NCI-H1105 (cell line): Measurements from ENCODE around the gene AMT.
A peak's percentile ranks its signal among the peaks of the same experiment; 100 is the strongest.
"Not testable (repeated sequence)": the region's sequence is repeated elsewhere in the genome, so short reads cannot be mapped to it uniquely, and the experiment has no call there.

ENCODE experiments used
- DNase-seq: peaks from one replicate; lab custom pipeline; 2025; lab: John Stamatoyannopoulos, UW

AMT gene

DNA sequence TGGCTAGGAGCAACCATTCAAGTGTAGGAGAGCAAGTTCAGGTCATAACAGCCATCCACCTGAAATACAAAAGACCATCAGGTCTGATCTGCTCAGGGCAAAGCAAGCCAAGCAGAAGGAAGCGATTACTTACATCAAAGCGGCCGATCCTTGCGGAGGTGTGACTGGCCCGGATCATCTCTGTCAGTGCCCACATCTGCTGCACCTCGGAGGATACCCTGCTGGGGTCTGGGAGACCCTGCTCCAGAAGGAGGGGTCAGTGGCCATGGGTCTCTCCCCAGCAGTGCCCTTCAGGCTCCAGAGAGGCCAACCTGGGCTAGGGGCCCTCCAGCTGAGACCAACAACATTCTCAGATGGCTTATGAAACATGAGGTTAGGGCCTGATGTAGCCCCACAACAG lies 2.5 kb upstream of the AMT start:
- no peak for DNase-seq

DNA sequence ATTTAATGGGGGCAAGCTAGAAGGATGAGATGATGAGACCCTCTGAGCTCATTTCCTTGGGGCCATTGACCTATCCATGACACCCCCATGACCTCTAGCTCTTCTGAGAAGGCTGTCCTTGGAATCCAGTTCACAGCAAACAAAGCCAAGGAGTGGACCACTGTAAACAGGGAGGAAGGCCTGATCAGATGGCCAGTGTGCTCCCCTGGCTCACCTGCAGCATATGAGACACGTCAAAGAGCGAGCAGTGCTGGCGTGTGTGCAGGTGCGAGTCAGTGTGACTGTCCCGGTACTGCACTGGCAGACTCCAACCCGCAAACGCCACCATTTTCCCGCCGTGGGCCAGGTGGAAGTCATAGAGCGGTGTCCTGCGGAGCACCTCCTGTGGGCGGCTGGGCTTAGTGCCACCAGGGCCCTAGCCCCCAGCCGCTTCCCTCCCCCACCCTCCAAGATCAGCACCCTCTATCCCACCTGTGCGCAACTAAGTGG lies 339 bp downstream of the AMT start:
- DNase-seq: no peak

DNA sequence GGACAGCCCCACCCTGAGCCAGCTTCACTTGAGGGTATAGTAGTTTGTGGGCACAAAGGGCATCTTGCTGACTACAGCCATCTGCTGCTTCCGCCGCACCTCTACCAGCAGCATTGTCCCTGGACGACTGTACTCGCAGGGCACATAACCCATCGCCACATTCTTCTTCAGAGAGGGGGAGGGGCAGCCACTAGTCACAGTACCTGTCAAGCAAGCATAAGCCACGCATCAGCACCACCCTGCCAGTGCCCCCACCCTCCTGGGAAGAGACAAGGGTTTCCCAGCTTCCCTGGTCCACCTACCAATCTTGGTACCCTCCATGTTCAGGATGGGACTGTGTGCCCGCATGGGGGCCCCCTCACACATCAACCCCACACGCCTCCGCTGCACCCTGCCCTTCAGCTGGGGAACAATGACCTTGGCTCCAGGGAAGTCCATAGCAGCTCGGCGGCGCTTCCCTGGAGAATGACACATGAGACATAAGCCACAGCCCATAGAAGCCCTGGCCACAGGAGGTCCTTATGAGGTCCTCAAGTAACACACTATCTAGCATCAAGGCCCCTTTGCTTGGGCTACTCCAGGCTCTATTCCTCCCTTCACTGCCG lies 4.7 kb downstream of the AMT start:
- no peak for DNase-seq

DNA sequence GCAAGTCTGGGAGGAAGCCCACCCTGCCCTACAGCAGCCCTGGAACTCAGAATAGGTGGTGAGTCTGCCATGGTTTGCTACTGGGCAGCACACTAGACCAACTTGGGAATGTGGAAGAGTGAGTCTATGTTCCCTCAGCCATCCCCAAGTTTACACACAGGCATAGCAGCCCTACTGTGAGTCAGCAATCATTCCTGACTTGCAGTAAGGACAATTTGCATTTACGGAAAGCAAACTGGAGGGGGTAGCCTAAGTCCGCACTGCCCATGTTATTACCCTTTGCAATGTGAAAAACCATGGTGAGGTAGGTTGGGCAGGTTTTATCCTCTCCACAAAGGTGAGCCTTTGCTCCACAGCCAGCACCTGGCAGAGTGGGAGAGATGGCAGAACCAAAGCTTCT lies 5.4 kb downstream of the AMT start:
- DNase-seq: no peak

DNA sequence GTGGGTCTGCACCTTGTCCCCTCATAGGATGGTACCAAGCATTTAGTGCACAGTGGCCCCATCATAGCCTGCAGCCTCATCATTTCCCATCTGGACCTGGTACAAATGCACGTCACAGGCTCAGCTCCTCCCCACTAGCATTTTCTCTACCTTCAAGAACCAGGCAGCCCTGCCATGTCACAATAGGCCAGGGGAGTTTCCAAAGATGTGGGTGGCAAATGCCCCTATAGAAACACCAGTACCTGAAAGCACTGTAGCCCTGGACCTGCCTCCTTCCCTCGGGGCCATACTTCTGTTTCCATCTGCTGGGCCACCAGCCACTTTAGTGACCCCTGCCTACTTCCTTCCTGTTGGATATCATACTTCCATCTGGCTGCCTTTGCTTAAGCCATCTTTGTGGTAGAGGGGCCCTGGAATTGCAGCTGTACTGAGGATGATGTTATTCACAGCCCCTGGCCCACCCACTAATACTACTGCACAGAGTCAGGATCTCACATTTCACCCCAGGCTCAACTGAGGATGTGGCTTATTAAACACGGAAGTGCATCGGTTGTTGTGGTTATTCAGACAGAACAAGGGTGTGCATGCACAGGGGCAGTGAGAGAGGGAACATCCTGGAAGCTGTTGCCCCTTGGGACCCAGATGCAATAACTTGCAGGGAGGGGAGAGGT lies 6.2 kb downstream of the AMT start:
- no peak for DNase-seq

DNA sequence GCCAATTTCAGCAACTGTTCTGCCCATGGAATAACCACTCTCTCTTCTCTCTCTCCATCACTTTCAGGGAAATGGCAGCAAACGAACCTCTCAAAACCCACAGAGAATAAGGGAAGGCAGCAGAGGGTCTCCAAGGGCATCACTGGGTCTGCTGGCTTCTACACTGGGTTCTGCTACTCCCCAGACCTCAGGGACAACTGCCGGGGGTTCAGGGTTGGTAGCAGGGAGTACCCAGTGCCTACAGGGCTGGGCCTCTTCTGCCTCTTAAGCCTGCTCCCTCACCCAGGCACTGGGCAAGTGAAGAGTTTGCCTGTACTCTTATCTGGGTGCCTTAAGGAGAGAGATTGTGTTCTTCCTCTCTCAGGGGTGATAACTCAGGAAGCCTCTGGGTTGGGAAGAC lies 7.5 kb downstream of the AMT start:
- DNase-seq: no peak

DNA sequence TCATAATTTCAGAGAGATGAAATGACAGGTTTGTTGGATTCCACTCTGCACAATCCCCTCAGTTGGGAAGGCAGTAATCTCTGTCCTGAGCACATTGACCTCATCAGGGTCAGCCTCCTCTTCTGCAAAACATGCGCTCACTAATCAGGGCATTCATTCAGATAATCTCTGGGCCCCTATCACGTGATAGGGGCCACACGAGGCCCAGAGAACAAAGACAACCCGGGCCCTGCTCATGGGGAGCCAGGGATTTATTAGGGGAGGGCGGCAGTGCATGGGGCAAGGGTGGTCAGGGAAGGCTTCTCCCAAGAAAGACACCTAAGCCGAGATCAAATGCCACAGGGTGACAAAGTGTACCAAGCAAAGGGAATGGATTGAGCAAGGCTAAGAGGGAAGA lies 8.9 kb downstream of the AMT start:
- no peak for DNase-seq

DNA sequence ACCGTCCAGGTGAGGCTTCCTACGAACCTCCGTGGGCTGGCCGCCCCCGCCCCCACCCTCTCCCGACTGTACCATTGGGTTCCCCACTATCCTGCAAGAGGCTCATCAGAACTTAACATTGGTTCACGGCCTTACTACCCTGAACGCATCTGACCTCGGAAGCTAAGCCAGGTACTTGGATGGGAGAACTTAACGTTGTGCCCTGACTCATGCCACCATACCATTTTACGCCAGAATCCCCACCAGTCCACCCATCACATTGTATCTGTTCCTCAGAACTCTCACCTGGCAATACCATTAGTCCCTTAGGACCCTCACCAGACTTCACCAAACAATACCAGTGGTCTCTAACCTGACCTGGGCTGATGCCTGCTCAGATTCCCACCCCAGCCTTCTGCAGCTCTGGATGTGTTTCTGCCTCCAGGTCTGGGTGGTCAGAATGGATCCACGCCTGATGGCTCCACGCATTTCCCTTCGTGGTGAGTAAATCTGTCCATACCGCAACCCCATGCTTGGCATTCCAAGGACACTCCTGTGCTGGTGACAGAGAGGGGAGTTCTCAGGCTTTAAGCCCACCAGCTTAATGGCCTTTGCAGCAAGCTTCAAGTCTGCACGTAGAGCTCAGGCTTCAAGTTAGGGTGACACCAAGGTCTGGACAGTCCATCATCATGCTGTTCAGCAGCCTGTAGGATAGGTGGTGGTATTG lies 9.5 kb downstream of the AMT start:
- DNase-seq: no peak

DNA sequence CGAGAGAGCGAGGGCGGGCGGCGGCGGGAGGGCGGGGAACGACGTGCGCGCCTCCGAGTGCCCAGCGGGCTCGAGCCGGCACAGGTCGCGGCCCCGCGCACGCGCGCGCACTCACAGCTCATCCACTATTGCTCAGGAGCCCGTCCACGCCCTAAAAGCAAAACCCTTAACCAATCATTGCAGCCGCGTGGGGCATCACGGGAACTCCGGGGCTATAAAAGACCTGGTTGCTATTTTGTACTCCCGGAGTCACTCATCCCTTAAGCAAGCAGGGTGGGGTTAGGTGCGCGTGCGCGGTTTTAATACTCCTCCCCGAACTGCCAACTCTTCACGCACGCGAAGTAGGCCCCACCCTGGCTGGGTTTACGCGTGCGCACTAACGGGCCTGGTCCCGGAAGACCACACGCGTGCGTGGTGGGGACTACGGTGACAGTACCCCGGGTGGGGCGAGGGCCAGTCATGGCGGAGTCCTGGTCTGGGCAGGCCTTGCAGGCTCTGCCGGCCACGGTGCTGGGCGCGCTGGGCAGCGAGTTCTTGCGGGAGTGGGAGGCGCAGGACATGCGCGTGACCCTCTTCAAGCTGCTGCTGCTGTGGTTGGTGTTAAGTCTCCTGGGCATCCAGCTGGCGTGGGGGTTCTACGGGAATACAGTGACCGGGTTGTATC lies 10.2 kb downstream of the AMT start, which contains the start of the genes RHOA and TCTA:
TSS of gene RHOA (minus strand) at position 9 of the 664 bp plus-strand sequence. CDS start 36,387 bp downstream, outside the sequence.
TSS of gene TCTA (plus strand) at position 456 of the 664 bp plus-strand sequence. CDS start at position 460, 4 bp downstream.
- DNase-seq: peak; percentile 94

DNA sequence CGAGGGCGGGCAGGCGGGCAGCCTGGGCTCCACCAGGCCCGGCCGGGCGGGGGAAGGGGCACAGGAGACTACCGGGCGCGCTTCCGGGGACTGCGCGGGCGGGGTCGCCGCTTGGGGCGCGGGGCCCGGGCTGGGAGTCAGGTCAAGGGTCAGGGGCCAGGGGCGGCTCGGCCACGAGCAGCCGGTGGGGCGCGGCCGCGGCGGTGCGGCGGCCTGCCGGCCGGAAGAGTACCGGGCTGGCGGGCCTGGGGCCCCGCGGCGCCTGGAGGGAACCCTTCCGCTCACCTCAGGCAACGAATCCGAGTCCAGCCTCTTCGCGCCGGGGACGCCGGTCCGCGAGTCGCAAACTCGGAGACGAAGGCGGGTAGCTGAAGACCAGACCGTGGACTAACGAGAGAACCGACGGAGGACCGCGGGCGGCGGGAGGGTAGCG lies 10.7 kb downstream of the AMT start:
- no peak for DNase-seq

DNA sequence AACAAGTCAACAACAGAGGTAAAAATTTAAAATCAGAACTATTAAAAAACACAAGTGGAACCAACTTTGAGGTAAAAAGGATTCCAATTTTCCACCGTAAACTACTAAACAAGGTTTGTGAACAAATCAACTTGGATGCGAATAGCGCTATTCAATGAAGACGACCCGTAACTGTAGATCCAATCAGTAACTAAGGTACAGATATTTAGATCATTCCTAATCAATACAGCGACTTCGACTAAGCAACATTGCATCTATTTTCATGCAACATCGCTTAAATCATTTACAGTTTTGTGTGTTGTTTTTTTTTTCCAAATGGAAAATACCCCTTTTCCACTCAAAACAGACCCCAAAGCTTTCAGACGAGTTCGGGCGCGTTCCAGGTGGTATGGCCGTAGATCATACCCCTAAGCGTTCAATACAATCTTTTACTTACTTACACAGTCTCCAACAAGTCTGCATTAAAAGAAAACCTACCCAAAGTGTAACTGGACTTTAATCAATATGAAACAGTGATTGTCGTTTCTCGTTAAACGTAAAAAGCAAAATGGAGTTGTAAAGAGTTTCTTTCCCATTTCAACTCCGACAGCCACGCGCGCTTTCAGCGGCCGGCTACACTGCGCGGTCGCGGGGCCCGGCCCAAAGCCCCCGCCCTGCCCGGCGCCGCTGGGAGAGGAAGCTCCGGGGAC lies 11.3 kb downstream of the AMT start:
- DNase-seq: no peak

DNA sequence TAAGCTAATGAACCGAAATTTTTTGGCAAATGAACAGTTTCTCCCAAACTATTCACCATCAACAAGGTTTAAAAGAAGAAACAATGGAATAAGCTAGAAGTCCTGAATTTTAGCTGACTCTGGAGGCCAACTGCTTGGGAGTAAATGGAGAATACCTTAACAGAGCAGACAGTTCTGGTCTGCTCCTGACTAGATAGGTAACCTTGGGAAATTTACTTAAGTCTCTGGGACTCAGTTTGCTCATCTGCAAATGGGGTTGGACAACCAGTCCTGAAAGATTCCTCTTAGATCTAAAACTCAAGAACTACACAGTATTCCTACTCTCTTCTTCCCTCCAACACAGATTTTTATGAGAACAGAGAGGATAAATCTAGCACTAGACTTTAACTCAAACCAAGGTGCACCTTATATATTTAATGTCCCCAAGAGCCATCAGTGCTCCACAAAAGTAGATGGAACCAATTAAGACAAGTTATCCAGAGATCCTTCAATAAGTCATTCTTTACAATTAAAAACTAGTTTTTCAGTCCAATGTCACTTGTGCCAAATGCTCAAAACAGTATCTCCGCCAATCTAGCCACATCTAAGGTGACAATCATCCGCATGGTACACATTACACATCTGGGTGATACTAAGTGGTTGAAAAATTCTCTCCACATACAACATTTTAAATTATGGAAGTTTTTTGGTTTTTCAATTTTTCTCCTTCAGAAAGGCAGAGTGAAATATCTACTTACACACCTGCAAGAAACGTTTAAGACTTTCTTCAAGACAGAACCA lies 12.0 kb downstream of the AMT start:
- no peak for DNase-seq

DNA sequence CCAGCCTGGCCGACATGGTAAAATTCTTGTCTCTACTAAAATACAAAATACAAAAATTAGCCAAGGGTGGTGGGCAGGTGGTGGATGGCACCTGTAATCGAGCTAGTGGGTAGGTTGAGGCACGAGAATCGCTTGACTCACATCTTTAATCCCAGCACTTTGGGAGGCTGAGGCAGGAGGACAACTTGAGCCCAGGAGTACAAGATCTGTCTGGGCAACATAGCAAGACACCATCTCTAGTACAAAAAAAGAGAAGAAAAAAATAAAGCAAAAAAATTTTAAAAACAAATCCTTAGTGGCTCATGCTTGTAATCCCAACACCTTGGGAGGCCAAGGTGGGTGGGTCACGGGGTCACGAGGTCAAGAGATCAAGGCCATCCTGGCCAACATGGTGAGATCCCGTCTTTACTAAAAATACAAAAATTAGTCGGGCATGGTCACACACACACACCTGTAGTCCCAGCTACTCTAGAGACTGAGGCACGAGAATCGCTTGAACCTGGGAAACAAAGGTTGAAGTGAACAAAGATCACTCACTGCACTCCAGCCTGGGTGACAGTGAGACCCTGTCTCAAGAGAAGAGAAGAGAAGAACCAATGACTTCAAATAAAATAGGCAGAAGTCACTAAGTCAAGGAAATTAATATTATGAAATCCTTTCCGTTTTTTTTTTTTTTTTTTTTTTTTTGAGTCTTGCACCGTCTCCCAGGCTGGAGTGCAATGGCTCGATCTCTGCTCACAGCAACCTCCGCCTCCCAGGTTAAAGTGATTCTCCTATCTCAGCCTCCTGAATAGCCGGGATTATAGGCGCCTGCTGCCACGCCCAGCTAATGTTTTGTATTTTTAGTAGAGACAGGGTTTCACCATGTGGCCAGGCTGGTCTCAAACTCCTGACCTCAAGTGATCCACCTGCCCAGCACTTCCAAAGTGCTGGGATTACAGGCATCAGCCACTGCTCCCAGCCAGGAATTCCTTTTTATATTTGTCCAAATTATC lies 15.4 kb downstream of the AMT start:
- no peak for DNase-seq

DNA sequence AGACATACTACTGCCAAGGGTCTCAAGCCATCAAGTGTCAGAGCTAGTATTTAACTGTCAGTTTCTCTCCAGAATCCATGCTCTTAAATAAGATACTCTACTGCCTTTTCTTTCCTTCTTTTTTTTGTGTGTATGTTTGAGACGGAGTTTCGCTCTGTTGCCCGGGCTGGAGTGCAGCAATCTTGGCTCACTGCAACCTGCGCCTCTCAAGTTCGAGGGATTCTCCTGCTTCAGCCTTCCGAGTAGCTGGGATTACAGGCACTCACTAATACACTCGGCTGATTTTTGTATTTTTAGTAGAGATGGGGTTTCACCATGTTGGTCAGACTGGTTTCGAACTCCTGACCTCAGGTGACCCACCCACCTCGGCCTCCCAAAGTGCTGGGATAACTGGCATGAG lies 16.7 kb downstream of the AMT start:
- DNase-seq: not testable (repeated sequence)

DNA sequence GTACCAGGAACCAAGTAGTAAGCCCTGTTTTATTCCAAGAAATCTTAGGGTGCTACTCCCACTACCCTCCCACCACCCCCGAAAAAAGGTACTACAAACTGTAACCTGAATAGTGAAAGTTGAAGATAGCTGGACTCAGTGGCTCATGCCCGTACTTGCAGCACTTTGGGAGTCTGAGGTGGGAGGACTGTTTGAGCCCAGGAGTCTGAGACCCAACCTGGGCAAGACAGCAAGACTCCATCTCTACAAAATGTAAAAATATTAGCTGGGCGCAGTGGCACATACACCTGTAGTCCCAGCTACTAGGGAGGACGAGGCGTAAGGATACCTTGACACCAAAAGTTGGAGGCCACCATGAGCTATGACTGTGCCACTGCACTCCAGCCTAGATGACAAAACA lies 18.4 kb downstream of the AMT start:
- DNase-seq: no peak

DNA sequence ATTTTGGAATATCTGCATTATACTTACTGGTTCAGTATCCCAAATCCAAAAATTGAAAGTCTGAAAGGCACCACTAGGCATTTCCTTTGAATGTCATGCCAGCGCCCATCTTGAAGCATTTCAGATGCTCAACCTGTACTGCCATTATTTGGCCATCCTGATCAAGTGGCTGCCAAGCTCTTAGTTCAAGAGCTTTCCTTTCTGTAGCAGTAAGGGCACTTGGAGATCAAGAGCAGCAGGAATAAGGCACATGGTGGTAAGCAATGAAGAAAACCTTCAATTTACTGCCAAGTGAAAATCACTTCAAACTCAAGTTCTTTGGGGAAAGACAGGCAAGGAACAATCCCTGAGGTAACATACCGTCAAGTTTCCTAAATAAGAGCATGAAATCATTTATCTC lies 20.5 kb downstream of the AMT start:
- DNase-seq: no peak

DNA sequence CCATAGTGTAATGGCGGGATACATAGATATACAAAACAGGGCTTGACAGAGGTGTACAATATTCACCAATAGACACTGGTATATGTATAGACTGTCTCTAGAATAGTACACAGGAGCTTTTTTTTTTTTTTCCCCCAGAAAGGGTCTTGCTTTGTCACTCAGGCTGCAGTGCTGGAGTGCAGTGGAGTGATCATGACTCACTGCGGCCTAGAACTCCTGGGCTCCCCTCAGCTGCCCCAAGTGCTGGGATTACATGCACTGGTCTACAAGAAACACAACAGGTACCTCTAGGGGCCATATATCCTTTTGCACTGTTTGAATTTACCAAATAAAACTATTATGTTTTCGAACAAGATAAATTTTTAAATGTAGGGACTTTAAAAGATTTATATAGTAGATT lies 22.8 kb downstream of the AMT start:
- DNase-seq: no peak

DNA sequence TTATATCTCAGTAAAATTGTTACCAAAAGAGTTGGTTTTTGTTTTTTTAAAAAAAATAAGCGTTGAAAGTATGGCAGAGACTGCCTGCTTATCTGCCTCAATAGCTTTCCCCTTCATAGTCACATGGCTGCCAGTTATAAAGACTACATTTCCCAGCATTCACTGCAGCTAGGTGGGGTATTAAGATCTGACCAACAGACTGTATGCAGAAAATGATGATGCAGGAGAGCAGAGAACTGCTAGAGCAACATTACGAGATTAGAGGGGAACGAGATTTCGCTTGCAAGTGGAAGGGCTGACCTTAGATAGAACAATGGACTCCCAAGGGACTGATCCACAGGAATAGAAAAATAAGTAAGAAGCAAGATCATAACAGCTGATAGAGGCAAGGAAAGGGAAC lies 24.8 kb downstream of the AMT start:
- DNase-seq: no peak

DNA sequence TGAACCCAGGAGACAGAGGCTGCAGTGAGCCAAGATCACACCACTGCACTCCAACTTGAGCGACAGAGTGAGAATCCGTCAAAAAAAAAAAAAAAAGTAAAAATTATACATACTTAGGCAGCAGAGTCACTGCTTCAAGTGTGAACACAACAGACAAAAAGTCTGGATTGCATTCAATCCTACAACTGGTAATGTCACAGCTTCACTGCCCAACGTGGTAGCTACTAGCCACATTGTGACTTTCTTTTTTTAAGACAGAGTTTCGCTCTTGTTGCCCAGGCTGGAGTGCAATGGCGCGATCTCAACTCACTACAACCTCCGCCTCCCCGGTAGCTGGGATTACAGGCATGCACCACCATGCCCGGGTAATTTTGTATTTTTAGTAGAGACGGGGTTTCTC lies 31.0 kb downstream of the AMT start:
- DNase-seq: not testable (repeated sequence)

DNA sequence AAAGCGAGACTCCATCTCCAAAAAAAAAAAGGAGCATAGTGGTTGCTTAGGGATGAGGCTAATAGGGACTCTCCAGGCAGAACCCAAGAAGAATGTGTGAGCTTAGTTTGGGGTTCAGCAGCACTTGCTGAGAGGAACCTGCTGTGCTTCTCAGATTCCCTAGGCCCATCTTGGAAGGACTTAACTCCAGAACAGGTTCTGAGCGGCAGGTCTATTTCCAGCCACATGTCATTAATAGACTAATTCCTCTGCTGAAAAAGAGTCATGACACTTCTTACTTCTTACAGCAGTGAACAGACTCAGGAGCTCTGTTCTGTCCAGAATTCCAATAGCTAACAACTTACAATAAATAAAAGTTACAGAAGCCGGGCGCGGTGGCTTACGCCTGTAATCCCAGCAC lies 33.0 kb downstream of the AMT start:
- no peak for DNase-seq
